Large intestine (tissue), 3 donors: ENCODE data around the gene XYLB. TPM values are rescaled to one million over a fixed set of nuclear protein-coding genes. Genes with fewer than 3 reads are reported as not detected.

Experiments
- DNase-seq, 2 donors: peaks; one replicate each; pipeline versions ENCODE4 v3.0.0 to v3.0.0-alpha.2; 2013
- H3K27ac ChIP-seq: one replicate; pipeline ENCODE4 v1.5.1; 2013; ENCODE audit warnings: low read length
- H3K27me3 ChIP-seq: 2 replicates; pipeline ENCODE4 v1.6.1; 2013; ENCODE audit warnings: low read length; ENCODE audit not compliant: control insufficient read depth, insufficient read depth
- H3K36me3 ChIP-seq: 2 replicates; pipeline ENCODE4 v1.6.1; 2013; ENCODE audit warnings: low read length; ENCODE audit not compliant: control insufficient read depth, insufficient read depth
- H3K4me1 ChIP-seq: one replicate; pipeline ENCODE4 v1.6.1; 2013; ENCODE audit warnings: low read length; ENCODE audit not compliant: control insufficient read depth, insufficient read depth
- H3K4me3 ChIP-seq: one replicate; pipeline ENCODE4 v1.5.1; 2013; ENCODE audit warnings: low read length
- H3K9me3 ChIP-seq: one replicate; pipeline ENCODE4 v1.6.1; 2013; ENCODE audit warnings: mild to moderate bottlenecking, low read depth, low read length, moderate library complexity; ENCODE audit not compliant: control insufficient read depth
- WGBS: methylation state at CpG from one replicate; pipeline ENCODE4 v1.1.5; 2013; ENCODE audit warnings: low lambda C conversion rate; ENCODE audit not compliant: insufficient coverage; 5-methylcytosine and 5-hydroxymethylcytosine counted together
- polyA plus RNA-seq: library from polyadenylated mRNA; unstranded; fragments of 120-200 nt; gene quantifications from one replicate; pipeline ENCODE4 v1.2.1, GENCODE V29; 2013

The XYLB gene
- polyA plus RNA-seq, 1 donor, result 30.1 TPM

- peaks cover 4% of the 10 kb centered on the region for H3K9me3 ChIP-seq
- H3K4me1 ChIP-seq, result no peaks in the 10 kb centered on the region
- no peak overlapping the region for H3K4me3 ChIP-seq
- H3K27me3 ChIP-seq, result peaks cover 5% of the 10 kb centered on the region
- no peak for DNase-seq
- no peak overlapping the region for H3K27ac ChIP-seq
- H3K36me3 ChIP-seq, result no peaks in the 10 kb centered on the region
- whole genome bisulfite sequencing, result no CpG with 5 or more reads among the region's 1 CpG
These were observed 23.5 kb upstream of the XYLB start for GRCh38 chr3:38323060-38323459.

DNA sequence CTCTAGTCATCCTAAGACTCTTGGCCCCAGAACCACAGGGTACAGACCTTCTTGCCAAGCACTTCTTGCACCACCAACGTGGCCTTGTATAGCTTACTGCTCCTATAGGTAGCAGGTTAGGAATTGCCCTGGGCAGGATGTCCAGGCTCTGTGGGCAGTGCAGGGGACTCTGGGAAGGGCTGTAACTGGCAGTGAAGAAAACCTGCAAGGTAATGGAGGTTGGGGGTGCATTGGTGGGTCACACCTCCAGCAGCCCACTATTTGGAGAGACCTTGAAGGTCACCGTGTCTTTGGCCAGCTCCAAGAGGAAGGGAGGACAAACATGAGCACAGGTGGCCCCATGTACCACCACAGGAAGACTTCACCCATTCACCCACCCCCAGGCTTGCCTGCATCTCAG, 21.3 kb upstream of the XYLB start:
- H3K9me3 ChIP-seq, result peaks cover 4% of the 10 kb centered on the region
- no peak overlapping the region for H3K27ac ChIP-seq
- no peaks in the 10 kb centered on the region for H3K4me1 ChIP-seq
- no peak for DNase-seq
- no peaks in the 10 kb centered on the region for H3K36me3 ChIP-seq
- WGBS, result no CpG with 5 or more reads among the region's 2 CpGs
- no peak overlapping the region for H3K4me3 ChIP-seq
- peaks cover 5% of the 10 kb centered on the region for H3K27me3 ChIP-seq

DNA sequence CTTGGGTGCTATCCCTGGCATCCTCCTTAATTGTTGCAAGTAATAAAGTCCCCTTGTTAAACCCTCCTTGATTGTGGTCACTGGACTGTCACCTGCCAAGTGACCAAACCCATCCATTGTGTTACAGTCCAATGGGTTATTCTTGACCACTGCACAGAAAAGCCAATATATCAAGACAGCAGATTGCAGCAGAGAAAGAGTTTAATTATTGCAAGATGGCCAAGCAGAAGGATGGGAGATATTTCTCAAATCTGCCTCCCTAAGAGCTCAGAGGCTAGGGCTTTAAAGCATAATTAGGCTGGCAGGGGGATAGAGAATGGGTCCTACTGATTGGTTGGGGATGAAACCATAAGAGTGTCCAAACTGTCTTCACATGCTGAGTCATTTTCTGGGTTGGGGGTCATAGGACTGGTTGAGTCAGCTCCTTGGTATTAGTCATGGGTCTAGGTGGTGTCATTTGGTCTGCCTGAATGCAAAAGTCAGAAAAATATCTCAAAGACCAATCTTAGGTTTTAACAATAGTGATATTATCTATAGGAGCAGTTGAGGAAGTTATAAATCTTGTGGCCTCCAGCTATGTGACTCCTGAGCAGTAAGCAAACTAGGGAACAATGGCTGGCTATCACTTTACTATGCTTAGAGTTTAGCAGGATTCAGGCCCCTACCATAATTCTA, 19.1 kb upstream of the XYLB start:
- no peak for DNase-seq
- Histone ChIP-seq H3K4me1 (no peaks in the 10 kb centered on the region), H3K27me3 (peaks cover 5% of the 10 kb centered on the region), H3K36me3 (no peaks in the 10 kb centered on the region), H3K4me3 (no peak overlapping the region), H3K9me3 (peaks cover 4% of the 10 kb centered on the region), H3K27ac (no peak overlapping the region)

GRCh38 chr3:38331257-38332022, 15.1 kb upstream of the XYLB start:
- 86% methylated on average over 2 of the region's 4 CpGs for WGBS
- no peak for DNase-seq
- no peak overlapping the region for H3K4me3 ChIP-seq
- no peaks in the 10 kb centered on the region for H3K4me1 ChIP-seq
- no peak overlapping the region for H3K27ac ChIP-seq
- no peaks in the 10 kb centered on the region for H3K27me3 ChIP-seq
- H3K9me3 ChIP-seq, result peaks cover 3% of the 10 kb centered on the region
- H3K36me3 ChIP-seq, result no peaks in the 10 kb centered on the region

- H3K27me3 ChIP-seq, result no peaks in the 10 kb centered on the region
- no peaks in the 10 kb centered on the region for H3K9me3 ChIP-seq
- no peak overlapping the region for H3K4me3 ChIP-seq
- H3K36me3 ChIP-seq, result no peaks in the 10 kb centered on the region
- no peak overlapping the region for H3K27ac ChIP-seq
- no CpG with 5 or more reads among the region's 3 CpGs for WGBS
- no peak for DNase-seq
- H3K4me1 ChIP-seq, result no peaks in the 10 kb centered on the region
These were observed 14.4 kb upstream of the XYLB start for GRCh38 chr3:38332201-38332600.

DNA sequence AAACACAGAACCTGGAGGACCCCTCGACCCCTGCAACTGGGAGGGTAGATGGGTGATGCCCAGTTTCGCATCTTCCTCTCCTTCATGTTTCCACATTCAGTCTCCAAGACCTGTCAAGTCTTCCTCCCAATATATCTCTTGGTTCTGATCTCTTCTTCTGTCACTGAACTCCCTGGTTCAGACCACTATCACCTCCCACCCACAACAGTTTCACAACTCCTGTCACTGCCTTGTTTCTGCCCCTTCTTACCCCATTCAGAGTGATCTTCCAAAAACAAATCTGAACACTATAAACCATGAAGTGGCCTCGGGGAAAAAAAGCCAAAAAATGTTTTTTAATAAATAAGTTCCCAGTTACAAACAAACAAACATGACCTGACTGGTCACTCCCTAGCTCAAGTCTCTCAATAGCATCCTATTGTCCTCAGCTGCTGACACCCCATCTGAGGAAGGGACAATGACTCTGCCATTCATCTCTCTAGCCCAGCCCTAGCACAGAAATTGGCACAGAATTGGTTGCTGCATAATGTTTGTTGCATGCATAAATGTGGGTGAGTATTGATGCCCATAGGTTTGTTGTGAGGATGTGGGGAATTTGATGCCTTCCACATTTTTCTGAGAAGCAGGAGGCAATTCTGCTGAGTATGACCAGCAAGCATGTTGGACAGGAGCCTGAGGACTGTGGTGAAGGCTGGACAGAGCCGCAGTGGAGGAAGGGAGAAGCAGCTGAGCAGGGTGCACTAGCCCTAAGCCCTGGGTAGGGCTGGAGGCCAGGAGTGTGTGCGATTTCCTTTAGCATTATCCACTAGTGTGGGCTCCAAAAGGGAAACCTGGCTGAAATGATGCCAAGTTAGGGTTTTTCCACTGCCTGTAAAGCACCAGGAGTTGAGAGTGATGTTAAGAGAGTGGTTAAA, 12.2 kb upstream of the XYLB start:
- WGBS, result no CpG with 5 or more reads among the region's 5 CpGs
- no peaks in the 10 kb centered on the region for H3K4me1 ChIP-seq
- H3K4me3 ChIP-seq, result no peak overlapping the region
- no peaks in the 10 kb centered on the region for H3K9me3 ChIP-seq
- DNase-seq, result no peak
- H3K27ac ChIP-seq, result no peak overlapping the region
- H3K36me3 ChIP-seq, result no peaks in the 10 kb centered on the region
- H3K27me3 ChIP-seq, result no peaks in the 10 kb centered on the region

- no peaks in the 10 kb centered on the region for H3K4me1 ChIP-seq
- WGBS, result no CpG with 5 or more reads among the region's 6 CpGs
These were observed 11.3 kb upstream of the XYLB start for GRCh38 chr3:38335263-38335662.

GRCh38 chr3:38337703-38338102, 8.9 kb upstream of the XYLB start:
- no peak overlapping the region for H3K4me3 ChIP-seq
- no CpG with 5 or more reads among the region's 2 CpGs for WGBS
- H3K27ac ChIP-seq, result no peak overlapping the region
- DNase-seq, result no peak
- no peaks in the 10 kb centered on the region for H3K36me3 ChIP-seq
- H3K27me3 ChIP-seq, result no peaks in the 10 kb centered on the region
- H3K4me1 ChIP-seq, result no peaks in the 10 kb centered on the region
- no peaks in the 10 kb centered on the region for H3K9me3 ChIP-seq

More at GRCh38 chr3:38335263-38335662, 11.3 kb upstream of the XYLB start:
- DNase-seq, result no peak
- H3K27me3 ChIP-seq, result no peaks in the 10 kb centered on the region
- H3K36me3 ChIP-seq, result no peaks in the 10 kb centered on the region
- H3K4me3 ChIP-seq, result no peak overlapping the region
- H3K27ac ChIP-seq, result no peak overlapping the region
- H3K9me3 ChIP-seq, result no peaks in the 10 kb centered on the region

GRCh38 chr3:38343797-38344594, 2.6 kb upstream of the XYLB start:
- Histone ChIP-seq H3K27ac (no peak overlapping the region), H3K36me3 (peaks cover 5% of the 10 kb centered on the region), H3K4me3 (no peak overlapping the region), H3K4me1 (peaks cover 8% of the 10 kb centered on the region), H3K27me3 (no peaks in the 10 kb centered on the region), H3K9me3 (no peaks in the 10 kb centered on the region)
- WGBS, result no CpG with 5 or more reads among the region's 3 CpGs
- no peak for DNase-seq
